Activated naive CD4-positive, alpha-beta T cell treated with anti-CD3 and anti-CD28 coated beads, Interleukin-2, amount 50 U/mL, for 24 hours (primary cell): ENCODE measurements around the gene TESK2.
"Not testable (repeated sequence)": the region's sequence is repeated elsewhere in the genome, so short reads cannot be mapped to it uniquely, and the experiment has no call there.

Source experiments
- H3K27ac Mint-ChIP-seq: one replicate; pipeline ENCODE4 v1.8.0; 2021; ENCODE audit warnings: mild to moderate bottlenecking, mixed read lengths
- H3K27me3 Mint-ChIP-seq: one replicate; pipeline ENCODE4 v1.8.0; 2021; ENCODE audit warnings: mixed read lengths
- H3K36me3 Mint-ChIP-seq: one replicate; pipeline ENCODE4 v1.8.0; 2021; ENCODE audit warnings: mixed read lengths
- H3K4me1 Mint-ChIP-seq: one replicate; pipeline ENCODE4 v1.8.0; 2021; ENCODE audit warnings: mixed read lengths
- H3K4me3 Mint-ChIP-seq: one replicate; pipeline ENCODE4 v1.8.0; 2021; ENCODE audit warnings: mild to moderate bottlenecking, mixed read lengths
- H3K9me3 Mint-ChIP-seq: one replicate; pipeline ENCODE4 v1.8.0; 2021; ENCODE audit warnings: mixed read lengths

Gene TESK2

DNA sequence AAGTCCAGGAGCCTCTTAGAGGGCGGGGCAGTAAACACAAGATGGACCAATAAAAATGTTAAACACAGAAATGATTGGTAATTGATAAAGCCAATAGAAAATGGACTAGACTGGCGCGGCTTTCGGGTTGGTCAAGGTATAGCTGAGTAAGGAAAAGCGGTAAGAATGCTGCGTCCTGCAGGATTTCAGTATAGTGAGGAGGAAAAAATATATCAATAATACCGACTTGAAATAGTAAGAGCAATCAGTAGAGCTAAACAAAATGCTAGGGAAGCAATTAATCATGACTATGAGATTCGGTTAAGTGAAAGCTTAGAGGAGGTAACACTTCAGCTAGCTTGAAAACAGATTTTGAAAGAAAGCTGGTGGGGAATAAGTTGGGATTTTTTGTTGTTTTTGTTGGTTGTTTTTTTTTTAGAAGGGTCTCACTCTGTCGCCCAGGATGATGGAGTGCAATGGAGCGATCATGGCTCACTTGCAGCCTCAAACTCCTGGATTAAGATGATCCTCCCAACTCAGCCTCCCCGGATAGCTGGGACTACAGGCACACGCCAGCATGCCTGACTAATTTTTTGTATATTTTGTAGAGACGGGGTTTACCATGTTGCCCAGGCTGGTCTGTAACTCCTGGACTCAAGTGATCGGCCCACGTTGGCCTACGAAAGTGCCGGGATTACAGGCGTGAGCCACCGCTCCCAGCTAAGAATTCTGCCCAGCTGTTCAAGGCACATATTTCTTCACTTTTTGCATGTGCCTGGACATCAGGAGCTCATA, 711 bp upstream of the TESK2 start:
- Mint-ChIP-seq H3K27ac (no peak overlapping the region), H3K36me3 (peaks cover 2% of the 10 kb centered on the region), H3K4me3 (no peak overlapping the region), H3K4me1 (peaks cover 13% of the 10 kb centered on the region), H3K9me3 (no peaks in the 10 kb centered on the region), H3K27me3 (no peaks in the 10 kb centered on the region)

DNA sequence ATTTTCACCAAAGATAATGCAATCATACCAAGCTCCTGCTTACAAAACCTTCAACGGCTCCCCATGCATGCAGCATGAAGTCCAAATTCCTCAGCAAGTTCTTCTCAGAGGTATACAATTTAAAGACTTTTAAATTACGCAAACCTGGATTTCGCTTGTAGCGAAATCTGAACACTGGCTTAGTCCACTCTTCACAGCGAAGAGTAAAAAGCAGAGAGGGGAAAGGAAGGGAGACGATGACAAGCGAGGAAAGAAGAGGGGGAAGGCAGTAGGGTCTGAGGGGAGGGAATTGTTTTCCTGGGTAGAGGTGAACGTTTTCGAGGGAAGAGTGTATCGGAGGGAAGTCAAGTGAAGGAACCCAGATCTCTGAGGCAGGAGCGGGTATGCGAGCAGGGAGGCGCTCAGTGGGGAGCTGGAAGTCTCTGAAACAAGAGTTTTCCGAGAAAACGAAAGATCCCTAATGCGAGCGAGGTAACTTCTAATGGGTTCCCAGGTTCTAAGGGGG, 790 bp downstream of the TESK2 start:
- Mint-ChIP-seq H3K27ac (no peak overlapping the region), H3K9me3 (no peaks in the 10 kb centered on the region)

GRCh38 chr1:45489379-45489778, 1.6 kb downstream of the TESK2 start:
- not testable (repeated sequence) for H3K36me3 Mint-ChIP-seq, H3K9me3 Mint-ChIP-seq, H3K27me3 Mint-ChIP-seq
- H3K4me1 Mint-ChIP-seq, result peaks cover 13% of the 10 kb centered on the region
- peak overlapping the region; percentile 24 for H3K27ac Mint-ChIP-seq
- peak overlapping the region; percentile 23 for H3K4me3 Mint-ChIP-seq

More for the DNA sequence above, 790 bp downstream of the TESK2 start:
- Mint-ChIP-seq H3K27me3 (no peaks in the 10 kb centered on the region), H3K36me3 (no peaks in the 10 kb centered on the region), H3K4me3 (no peak overlapping the region), H3K4me1 (peaks cover 13% of the 10 kb centered on the region)

GRCh38 chr1:45488666-45489377, 2.1 kb downstream of the TESK2 start:
- Mint-ChIP-seq H3K27me3 (no peaks in the 10 kb centered on the region), H3K27ac (peak overlapping the region; percentile 24), H3K9me3 (no peaks in the 10 kb centered on the region), H3K36me3 (no peaks in the 10 kb centered on the region), H3K4me3 (peak overlapping the region; percentile 23), H3K4me1 (peaks cover 13% of the 10 kb centered on the region)

DNA sequence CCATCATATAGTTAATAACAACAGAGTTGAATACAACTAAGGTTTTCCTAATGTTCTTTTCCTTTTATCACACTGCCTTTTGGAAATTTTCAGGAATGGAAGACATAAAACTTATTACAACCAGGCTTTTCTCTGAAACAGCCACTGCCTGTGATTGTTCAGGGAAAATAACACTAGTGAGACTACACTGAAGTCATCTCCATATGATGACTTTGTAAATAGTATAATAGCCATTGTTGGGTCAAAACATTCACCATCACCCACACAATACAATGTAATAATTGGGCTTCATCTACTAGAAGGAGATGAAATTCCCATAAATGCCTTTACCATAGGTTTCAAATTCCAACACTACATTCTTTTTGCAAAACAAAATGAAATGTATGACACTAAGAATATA, 5.0 kb downstream of the TESK2 start:
- Mint-ChIP-seq H3K9me3 (no peaks in the 10 kb centered on the region), H3K27me3 (no peaks in the 10 kb centered on the region), H3K27ac (no peak overlapping the region), H3K4me1 (peaks cover 7% of the 10 kb centered on the region), H3K4me3 (no peak overlapping the region), H3K36me3 (no peaks in the 10 kb centered on the region)

- no peak overlapping the region for H3K4me3 Mint-ChIP-seq
- peaks cover 1% of the 10 kb centered on the region for H3K36me3 Mint-ChIP-seq
- H3K9me3 Mint-ChIP-seq, result no peaks in the 10 kb centered on the region
- peak overlapping the region; percentile 86 for H3K27ac Mint-ChIP-seq
- H3K4me1 Mint-ChIP-seq, result peaks cover 4% of the 10 kb centered on the region
- no peaks in the 10 kb centered on the region for H3K27me3 Mint-ChIP-seq
These were observed 11.8 kb downstream of the TESK2 start for GRCh38 chr1:45479039-45479748.

- no peaks in the 10 kb centered on the region for H3K9me3 Mint-ChIP-seq
- H3K27ac Mint-ChIP-seq, result no peak overlapping the region
These were observed 12.7 kb downstream of the TESK2 start for GRCh38 chr1:45478121-45478814.

DNA sequence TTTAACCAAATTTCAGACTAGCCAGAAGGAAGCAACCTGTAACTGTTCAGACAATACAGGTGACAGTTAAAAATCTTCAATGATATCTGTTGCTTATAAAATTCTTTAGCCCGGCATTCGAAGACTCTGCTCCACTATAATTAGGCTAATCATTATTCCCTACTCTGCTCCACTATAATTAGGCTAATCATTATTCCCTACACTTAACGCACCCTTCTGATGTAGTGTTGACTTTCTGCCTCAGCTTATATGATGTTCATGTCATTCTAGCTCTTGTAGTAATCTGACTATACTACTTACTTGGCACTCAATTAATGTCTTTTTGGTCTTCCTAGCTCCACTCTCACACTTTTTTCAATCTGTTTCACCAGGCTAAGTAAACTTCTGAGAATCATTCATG, 13.3 kb downstream of the TESK2 start:
- no peak overlapping the region for H3K27ac Mint-ChIP-seq
- peaks cover 1% of the 10 kb centered on the region for H3K36me3 Mint-ChIP-seq
- no peaks in the 10 kb centered on the region for H3K9me3 Mint-ChIP-seq
- H3K4me1 Mint-ChIP-seq, result peaks cover 4% of the 10 kb centered on the region
- no peak overlapping the region for H3K4me3 Mint-ChIP-seq
- no peaks in the 10 kb centered on the region for H3K27me3 Mint-ChIP-seq

More at GRCh38 chr1:45478121-45478814, 12.7 kb downstream of the TESK2 start:
- no peak overlapping the region for H3K4me3 Mint-ChIP-seq
- H3K36me3 Mint-ChIP-seq, result peaks cover 1% of the 10 kb centered on the region
- H3K27me3 Mint-ChIP-seq, result no peaks in the 10 kb centered on the region
- peaks cover 4% of the 10 kb centered on the region for H3K4me1 Mint-ChIP-seq

GRCh38 chr1:45474194-45474593, 16.8 kb downstream of the TESK2 start:
- H3K4me3 Mint-ChIP-seq, H3K9me3 Mint-ChIP-seq, H3K4me1 Mint-ChIP-seq, H3K27me3 Mint-ChIP-seq, H3K36me3 Mint-ChIP-seq, H3K27ac Mint-ChIP-seq: not testable (repeated sequence)

DNA sequence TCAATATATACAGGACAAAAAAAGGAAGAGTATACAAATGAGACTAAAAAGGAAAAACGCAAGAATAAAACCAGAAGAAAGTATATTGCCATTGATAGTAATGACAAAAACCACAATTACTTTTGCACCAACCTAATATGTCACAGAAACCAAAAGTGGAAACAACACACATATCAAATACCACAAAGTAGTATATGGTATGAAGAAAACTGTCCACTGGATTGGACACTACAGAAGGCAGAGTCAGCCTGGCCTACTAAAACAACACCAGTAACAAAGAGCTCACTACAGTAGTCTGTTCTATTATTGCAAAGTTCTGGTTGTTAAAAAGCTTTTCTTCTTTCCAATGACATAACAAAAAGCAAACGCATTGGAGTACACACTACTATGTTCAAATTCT, 17.7 kb downstream of the TESK2 start:
- Mint-ChIP-seq H3K9me3 (no peaks in the 10 kb centered on the region), H3K4me1 (no peaks in the 10 kb centered on the region), H3K36me3 (no peaks in the 10 kb centered on the region), H3K27me3 (no peaks in the 10 kb centered on the region), H3K4me3 (no peak overlapping the region), H3K27ac (no peak overlapping the region)

GRCh38 chr1:45470306-45470798, 20.6 kb downstream of the TESK2 start:
- no peaks in the 10 kb centered on the region for H3K27me3 Mint-ChIP-seq
- H3K4me1 Mint-ChIP-seq, result no peaks in the 10 kb centered on the region
- H3K4me3 Mint-ChIP-seq, result no peak overlapping the region
- H3K36me3 Mint-ChIP-seq, result no peaks in the 10 kb centered on the region
- H3K9me3 Mint-ChIP-seq, result no peaks in the 10 kb centered on the region
- H3K27ac Mint-ChIP-seq, result no peak overlapping the region

- not testable (repeated sequence) for H3K4me3 Mint-ChIP-seq, H3K27ac Mint-ChIP-seq, H3K9me3 Mint-ChIP-seq, H3K36me3 Mint-ChIP-seq, H3K27me3 Mint-ChIP-seq, H3K4me1 Mint-ChIP-seq
These were observed 23.6 kb downstream of the TESK2 start for GRCh38 chr1:45467353-45467752.

DNA sequence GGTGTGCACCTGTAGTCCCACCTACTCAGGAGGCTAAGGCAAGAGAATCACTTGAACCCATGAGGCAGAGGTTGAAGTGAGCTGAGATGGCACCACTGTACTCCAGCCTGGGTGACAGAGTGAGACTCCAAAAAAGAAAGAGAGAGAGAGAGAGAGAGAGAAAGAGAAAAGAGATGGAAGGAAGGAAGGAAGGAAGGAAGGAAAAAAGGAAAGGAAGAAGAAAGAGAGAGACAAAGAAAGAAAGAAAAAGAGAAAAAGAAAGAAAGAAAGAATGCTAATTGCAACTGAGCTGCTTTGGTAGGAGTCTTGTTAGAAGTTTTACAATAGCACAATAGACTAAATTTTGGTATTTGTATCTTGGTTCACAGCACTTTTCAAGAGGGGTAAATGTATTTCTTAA, 25.7 kb downstream of the TESK2 start:
- Mint-ChIP-seq H3K27ac (no peak overlapping the region), H3K4me1 (no peaks in the 10 kb centered on the region), H3K9me3 (no peaks in the 10 kb centered on the region), H3K4me3 (no peak overlapping the region), H3K27me3 (no peaks in the 10 kb centered on the region), H3K36me3 (no peaks in the 10 kb centered on the region)

DNA sequence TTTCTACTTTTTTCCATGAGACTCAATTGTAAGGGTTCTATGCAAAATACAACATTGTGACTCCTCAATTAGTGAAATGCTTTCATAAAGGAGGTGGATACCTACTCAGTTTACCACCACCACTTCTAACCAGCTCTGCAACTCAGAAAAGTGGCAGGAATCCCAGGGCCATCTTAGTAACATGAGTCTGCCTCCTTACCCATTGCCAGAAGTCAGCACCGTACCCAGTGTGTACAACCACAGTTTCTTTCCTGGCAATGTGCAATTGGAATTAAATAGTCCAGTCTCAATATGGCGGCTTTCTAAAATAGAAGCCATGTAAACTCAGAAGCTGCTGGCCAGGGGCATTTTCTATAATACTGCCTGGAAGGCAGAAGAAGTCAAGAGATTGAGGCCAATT, 32.1 kb downstream of the TESK2 start:
- H3K4me3 Mint-ChIP-seq, result no peak overlapping the region
- no peaks in the 10 kb centered on the region for H3K9me3 Mint-ChIP-seq
- no peaks in the 10 kb centered on the region for H3K36me3 Mint-ChIP-seq
- H3K27me3 Mint-ChIP-seq, result no peaks in the 10 kb centered on the region
- no peak overlapping the region for H3K27ac Mint-ChIP-seq
- no peaks in the 10 kb centered on the region for H3K4me1 Mint-ChIP-seq

DNA sequence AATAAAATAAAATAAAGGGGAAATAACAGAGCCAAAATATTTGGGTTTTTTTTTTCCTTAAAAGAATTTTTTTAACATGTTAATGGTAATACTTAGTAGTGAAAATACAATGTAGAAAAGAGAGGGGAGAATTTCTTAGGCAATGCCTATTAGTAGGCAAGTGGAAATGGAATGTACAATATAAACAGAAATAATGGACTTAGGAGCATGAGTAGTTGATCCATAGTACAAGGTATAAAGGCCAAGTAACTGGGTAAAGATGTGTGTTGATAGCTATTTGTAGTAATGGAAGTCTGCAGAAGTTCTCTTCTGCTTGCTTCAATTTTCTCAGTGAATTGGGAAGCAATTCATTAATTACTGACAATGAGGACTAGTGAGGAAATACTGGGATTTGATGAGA, 34.4 kb downstream of the TESK2 start:
- peaks cover 3% of the 10 kb centered on the region for H3K36me3 Mint-ChIP-seq
- H3K9me3 Mint-ChIP-seq, result no peaks in the 10 kb centered on the region
- H3K27me3 Mint-ChIP-seq, result no peaks in the 10 kb centered on the region
- no peaks in the 10 kb centered on the region for H3K4me1 Mint-ChIP-seq
- no peak overlapping the region for H3K4me3 Mint-ChIP-seq
- no peak overlapping the region for H3K27ac Mint-ChIP-seq
